Subcutaneous adipose tissue (tissue), 4 donors: ENCODE data around the gene IL2RA. TPM values are rescaled to one million over a fixed set of nuclear protein-coding genes. Genes with fewer than 3 reads are reported as not detected.

Source experiments
- CTCF ChIP-seq: fragments of 450-650 bp; IDR thresholded peaks from one replicate; pipeline ENCODE4 v1.5.1; 2016; ENCODE audit warnings: low read depth, mild to moderate bottlenecking, control low read depth, antibody characterized with exemption, moderate library complexity
- total RNA-seq, 4 donors: library from RNA; depleted of rRNA; stranded (reverse); fragments of >200 nt; gene quantifications; one replicate each; pipeline ENCODE4 v1.1.0, GENCODE V29; 2016

Gene IL2RA
- total RNA-seq, 4 donors from 2014 or later = 0.34 to 2.4 (median 1.5) TPM; not detected in 1

GRCh38 chr10:6064119-6064518 is 2.0 kb upstream of the IL2RA start:
- no peak for TF ChIP-seq CTCF

- TF ChIP-seq CTCF = no peak
Observed at GRCh38 chr10:6061056-6061455, 1.1 kb downstream of the IL2RA start.

DNA sequence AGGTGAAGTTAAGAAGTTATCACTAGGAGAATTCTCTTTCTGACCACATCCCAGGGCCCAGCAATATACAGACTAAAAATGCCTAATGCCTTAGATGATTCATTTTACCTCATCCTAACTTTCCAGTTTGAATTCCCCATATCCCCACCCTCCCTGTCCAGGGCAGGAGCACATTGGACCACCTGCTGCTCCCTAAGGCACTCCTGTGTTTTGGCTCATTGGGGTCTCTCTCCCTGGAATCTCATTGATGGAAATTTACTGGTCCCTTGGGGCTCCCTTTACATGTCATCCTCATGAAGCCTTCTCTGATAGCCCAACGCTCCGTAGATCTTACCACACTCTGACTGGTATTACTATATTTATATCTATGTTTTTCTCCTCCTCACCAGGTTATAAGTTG is 2.7 kb downstream of the IL2RA start:
- no peak for TF ChIP-seq CTCF

DNA sequence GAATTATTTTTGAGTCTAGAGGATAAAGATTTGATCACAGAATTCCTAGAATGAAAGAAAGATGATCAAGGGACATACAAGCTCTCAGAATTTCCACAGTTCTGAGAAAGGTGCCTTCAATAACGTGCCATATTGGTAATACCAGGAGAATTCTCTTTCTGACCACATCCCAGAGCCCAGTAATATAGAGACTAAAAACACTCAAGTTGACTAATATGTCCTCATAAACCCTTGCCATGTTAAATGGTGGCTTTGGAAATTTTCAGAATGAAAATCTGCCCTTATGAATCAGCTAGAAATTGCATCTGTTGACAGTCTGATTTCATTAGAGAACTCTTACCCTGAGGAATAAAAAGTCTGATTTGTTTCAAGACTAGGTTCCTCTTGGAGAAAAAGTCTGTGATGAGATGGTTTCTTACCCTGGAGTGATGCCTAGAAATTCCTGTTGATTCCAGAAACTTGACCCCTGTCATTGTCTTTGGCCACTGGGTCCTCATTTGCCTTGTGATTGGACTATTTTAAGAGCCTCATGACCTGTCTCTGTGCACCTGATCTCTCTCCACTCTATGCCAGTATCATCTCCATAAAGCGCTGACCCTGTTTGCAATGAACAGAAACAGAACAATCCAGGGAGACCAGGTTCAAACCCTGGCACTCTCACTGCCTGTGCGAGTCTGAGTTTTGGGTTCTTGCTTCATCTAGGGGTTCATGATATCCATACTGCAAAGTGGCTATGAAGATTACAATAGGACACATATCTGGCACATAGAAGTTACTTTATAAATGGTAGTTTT is 3.3 kb downstream of the IL2RA start:
- no peak for TF ChIP-seq CTCF

DNA sequence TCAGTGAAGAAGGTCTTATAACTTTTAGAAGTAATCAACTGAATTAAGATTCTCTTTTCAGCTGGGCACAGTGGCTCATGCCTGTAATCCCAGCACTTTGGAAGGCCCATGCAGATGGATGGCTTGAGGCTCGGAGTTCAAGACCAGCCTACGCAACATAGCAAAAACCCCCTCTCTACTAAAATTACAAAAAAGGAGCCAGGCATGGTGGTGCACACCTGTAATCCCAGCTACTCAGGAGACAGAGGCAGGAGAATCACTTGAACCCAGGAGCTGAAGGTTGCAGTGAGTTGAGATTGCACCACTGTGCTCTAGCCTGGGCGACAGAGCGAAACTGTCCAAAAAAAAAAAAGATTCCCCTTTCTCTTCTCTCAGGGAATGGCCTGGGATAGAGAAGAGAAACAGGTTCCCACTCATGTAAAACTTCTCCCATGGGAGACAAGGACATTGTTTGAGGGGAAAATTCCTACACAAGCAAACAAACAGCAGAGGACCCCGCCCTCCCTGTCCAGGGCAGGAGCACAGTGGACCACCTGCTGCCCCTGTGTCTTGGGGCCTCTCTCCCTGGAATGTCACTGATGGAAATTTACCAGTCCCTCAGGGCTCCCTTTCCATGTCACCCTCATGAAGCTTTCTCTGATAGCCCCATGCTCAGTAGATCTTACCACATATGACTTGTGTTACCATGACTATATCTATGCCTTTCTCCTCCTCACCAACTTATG is 5.6 kb downstream of the IL2RA start:
- no peak for TF ChIP-seq CTCF

- no peak for TF ChIP-seq CTCF
Observed at GRCh38 chr10:6055929-6056328, 6.2 kb downstream of the IL2RA start.

GRCh38 chr10:6054884-6055283 is 7.3 kb downstream of the IL2RA start:
- no peak for TF ChIP-seq CTCF
